ENCODE measurements around the gene BOC. TPM values are rescaled to one million over a fixed set of nuclear protein-coding genes. Genes with fewer than 3 reads are reported as not detected.

The BOC gene
- polyA plus RNA-seq, 1 experiment = 11.2 TPM

DNA sequence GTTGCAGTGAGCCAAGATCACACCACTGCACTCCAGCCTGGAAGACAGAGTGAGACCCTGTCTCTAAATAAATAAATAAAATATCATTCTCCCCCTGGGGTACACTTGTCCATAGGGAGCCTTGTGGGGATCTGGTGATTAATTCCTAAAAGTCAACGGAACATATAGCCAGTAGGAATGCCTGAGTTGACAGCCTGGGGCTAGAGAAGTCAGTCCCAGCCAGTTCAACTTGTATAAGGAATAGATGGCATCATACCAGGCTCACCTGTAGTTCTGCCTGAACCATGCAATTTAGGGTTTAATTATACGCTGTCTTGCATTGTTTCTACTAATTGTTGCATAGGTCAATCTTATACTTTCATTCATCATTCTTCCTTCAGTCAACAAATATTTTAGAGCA, 5.9 kb upstream of the BOC start:
- Histone ChIP-seq H3K27me3 (ENCODE audit: control insufficient read depth, insufficient read depth, low read length) (peaks cover 17% of the 10 kb centered on the region), H3K9me3 (ENCODE audit: control insufficient read depth, insufficient read depth, low read length) (no peaks in the 10 kb centered on the region), H3K27ac (ENCODE audit: low read depth, low read length) (no peak overlapping the region), H3K4me3 (ENCODE audit: low read depth, low read length) (no peak overlapping the region)
- ChIA-PET POLR2A (no interaction called here), CTCF (interaction anchor here (0.6 to 0.7 kb wide), 2 partner anchors 20 to 91 kb away, joined by 3 read pairs; no protein-coding TSS in a partner anchor)
- TF ChIP-seq, protein P1, sequence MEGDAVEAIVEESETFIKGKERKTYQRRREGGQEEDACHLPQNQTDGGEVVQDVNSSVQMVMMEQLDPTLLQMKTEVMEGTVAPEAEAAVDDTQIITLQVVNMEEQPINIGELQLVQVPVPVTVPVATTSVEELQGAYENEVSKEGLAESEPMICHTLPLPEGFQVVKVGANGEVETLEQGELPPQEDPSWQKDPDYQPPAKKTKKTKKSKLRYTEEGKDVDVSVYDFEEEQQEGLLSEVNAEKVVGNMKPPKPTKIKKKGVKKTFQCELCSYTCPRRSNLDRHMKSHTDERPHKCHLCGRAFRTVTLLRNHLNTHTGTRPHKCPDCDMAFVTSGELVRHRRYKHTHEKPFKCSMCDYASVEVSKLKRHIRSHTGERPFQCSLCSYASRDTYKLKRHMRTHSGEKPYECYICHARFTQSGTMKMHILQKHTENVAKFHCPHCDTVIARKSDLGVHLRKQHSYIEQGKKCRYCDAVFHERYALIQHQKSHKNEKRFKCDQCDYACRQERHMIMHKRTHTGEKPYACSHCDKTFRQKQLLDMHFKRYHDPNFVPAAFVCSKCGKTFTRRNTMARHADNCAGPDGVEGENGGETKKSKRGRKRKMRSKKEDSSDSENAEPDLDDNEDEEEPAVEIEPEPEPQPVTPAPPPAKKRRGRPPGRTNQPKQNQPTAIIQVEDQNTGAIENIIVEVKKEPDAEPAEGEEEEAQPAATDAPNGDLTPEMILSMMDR (IDR thresholded peaks at IDR 0.05; ENCODE audit: low read depth, low read length) = no peak
- DNase-seq (ENCODE audit: low read depth, low spot score) = no peak

GRCh38 chr3:113210604-113211329, 590 bp upstream of the BOC start:
- ChIA-PET CTCF (no interaction called here), POLR2A (interaction anchor here (0.5 to 1.4 kb wide), 8 partner anchors 17 to 557 kb away, joined by 3 to 7 read pairs (median 3); no protein-coding TSS in a partner anchor)
- DNase-seq (ENCODE audit: low read depth, low spot score) = no peak
- Histone ChIP-seq H3K9me3 (ENCODE audit: control insufficient read depth, insufficient read depth, low read length) (no peaks in the 10 kb centered on the region; the same call in 1 of the 2 replicates), H3K27ac (ENCODE audit: low read depth, low read length) (peak overlapping the region; percentile 43), H3K27me3 (ENCODE audit: control insufficient read depth, insufficient read depth, low read length) (peaks cover 10% of the 10 kb centered on the region), H3K4me3 (ENCODE audit: low read depth, low read length) (peak overlapping the region; percentile 76)
- TF ChIP-seq, protein P1 (IDR thresholded peaks at IDR 0.05; ENCODE audit: low read depth, low read length) = no peak

GRCh38 chr3:113212150-113212843, 940 bp downstream of the BOC start:
- peak overlapping the region; percentile 76 for H3K4me3 ChIP-seq (ENCODE audit: low read depth, low read length)
- ChIA-PET POLR2A (no interaction called here), CTCF (interaction anchor here (1.0 to 1.9 kb wide), 2 partner anchors 76 to 415 kb away, joined by 3 to 4 read pairs; no protein-coding TSS in a partner anchor)
- H3K27ac ChIP-seq (ENCODE audit: low read depth, low read length) = peak overlapping the region; percentile 33
- TF ChIP-seq, protein P1 (IDR thresholded peaks at IDR 0.05; ENCODE audit: low read depth, low read length) = no peak
- H3K27me3 ChIP-seq (ENCODE audit: control insufficient read depth, insufficient read depth, low read length) = peaks cover 10% of the 10 kb centered on the region
- H3K9me3 ChIP-seq (ENCODE audit: control insufficient read depth, insufficient read depth, low read length) = no peaks in the 10 kb centered on the region; the same call in 1 of the 2 replicates
- no peak for DNase-seq (ENCODE audit: low read depth, low spot score)

GRCh38 chr3:113212844-113213375, 1.6 kb downstream of the BOC start:
- H3K9me3 ChIP-seq (ENCODE audit: control insufficient read depth, insufficient read depth, low read length) = no peaks in the 10 kb centered on the region; the same call in 1 of the 2 replicates
- H3K27me3 ChIP-seq (ENCODE audit: control insufficient read depth, insufficient read depth, low read length) = peaks cover 10% of the 10 kb centered on the region
- peak overlapping the region; percentile 76 for H3K4me3 ChIP-seq (ENCODE audit: low read depth, low read length)
- DNase-seq (ENCODE audit: low read depth, low spot score) = no peak
- TF ChIP-seq, protein P1 (IDR thresholded peaks at IDR 0.05; ENCODE audit: low read depth, low read length) = no peak
- CTCF ChIA-PET = interaction anchor here (1.9 kb wide), 1 partner anchor 75 kb away, joined by 4 read pairs; no protein-coding TSS in a partner anchor
- no peak overlapping the region for H3K27ac ChIP-seq (ENCODE audit: low read depth, low read length)
- POLR2A ChIA-PET = no interaction called here
